Neural cell (in vitro differentiated cells): ENCODE results near the gene SYT6. TPM values are rescaled to one million over a fixed set of nuclear protein-coding genes. Genes with fewer than 3 reads are reported as not detected.

ENCODE experiments used
- H2AFZ ChIP-seq: fragments of 200-600, 300-800 bp; sonication (generic), shearing (Covaris generic); 2 replicates; pipeline ENCODE4 v1.6.0; 2014; ENCODE audit warnings: low read depth, mild to moderate bottlenecking, antibody characterized with exemption, low read length, moderate library complexity
- H3F3A ChIP-seq: fragments of 200-600 bp; shearing (Covaris generic); 2 replicates; pipeline ENCODE4 v1.6.1; 2016; ENCODE audit warnings: mild to moderate bottlenecking, moderate library complexity, mixed read lengths, antibody characterized with exemption, low read length; ENCODE audit not compliant: insufficient read depth, poor library complexity, severe bottlenecking
- H3K27ac ChIP-seq: fragments of 200-600, 300-800 bp; sonication (generic), shearing (Covaris generic); 2 replicates; pipeline ENCODE4 v1.5.1; 2014; ENCODE audit warnings: mild to moderate bottlenecking, low read length, moderate library complexity
- H3K27me3 ChIP-seq: fragments of 300-800, 200-600 bp; sonication (generic), shearing (Covaris generic); 2 replicates; pipeline ENCODE4 v1.6.0; 2014; ENCODE audit warnings: mild to moderate bottlenecking, low read depth, low read length, moderate library complexity; ENCODE audit not compliant: insufficient read depth
- H3K36me3 ChIP-seq: fragments of 300-800, 200-600 bp; sonication (generic), shearing (Covaris generic); 2 replicates; pipeline ENCODE4 v1.5.1; 2014; ENCODE audit warnings: mild to moderate bottlenecking, antibody characterized with exemption, low read length, moderate library complexity; ENCODE audit not compliant: insufficient read depth
- H3K4me2 ChIP-seq: fragments of 300-800, 200-600 bp; sonication (generic), shearing (Covaris generic); 2 replicates; pipeline ENCODE4 v1.6.0; 2014; ENCODE audit warnings: mild to moderate bottlenecking, low read length
- H3K4me3 ChIP-seq: fragments of 300-800, 200-600 bp; sonication (generic), shearing (Covaris generic); 2 replicates; pipeline ENCODE4 v1.5.1; 2014; ENCODE audit warnings: mild to moderate bottlenecking, low read length, moderate library complexity
- H3K79me2 ChIP-seq: fragments of 200-600 bp; shearing (Covaris generic); replicated peaks from 2 replicates; pipeline ENCODE4 v1.6.0; 2014; ENCODE audit warnings: mild to moderate bottlenecking, low read length, moderate library complexity; ENCODE audit not compliant: insufficient read depth
- H3K9ac ChIP-seq: fragments of 300-800, 200-600 bp; sonication (generic), shearing (Covaris generic); 2 replicates; pipeline ENCODE4 v1.6.1; 2016; ENCODE audit warnings: mild to moderate bottlenecking, low read length, mixed read lengths
- H3K9me2 ChIP-seq: fragments of 200-600 bp; shearing (Covaris generic); 2 replicates; pipeline ENCODE4 v1.6.1; 2016; ENCODE audit warnings: mild to moderate bottlenecking, low read length, mixed read lengths; ENCODE audit not compliant: insufficient read depth
- H3K9me3 ChIP-seq: fragments of 200-600, 300-800 bp; sonication (generic), shearing (Covaris generic); 2 replicates; pipeline ENCODE4 v1.6.1; 2016; ENCODE audit warnings: mild to moderate bottlenecking, mixed run types, low read length, moderate library complexity, mixed read lengths
- H4K20me1 ChIP-seq: fragments of 200-600 bp; shearing (Covaris generic); 2 replicates; pipeline ENCODE4 v1.6.1; 2016; ENCODE audit warnings: mild to moderate bottlenecking, mixed run types; ENCODE audit not compliant: insufficient read depth
- EP300 ChIP-seq: fragments of 450-650 bp; conservative IDR thresholded peaks from 2 replicates; pipeline ENCODE4 v1.6.1; 2014; ENCODE audit warnings: antibody characterized with exemption, mild to moderate bottlenecking, moderate library complexity; ENCODE audit not compliant: poor library complexity, severe bottlenecking
- EZH2 ChIP-seq: fragments of 200-600, 300-800 bp; shearing (Covaris generic), sonication (generic); IDR thresholded peaks from 2 replicates; pipeline ENCODE4 v1.6.1; 2014; ENCODE audit warnings: antibody characterized with exemption, low read length, borderline replicate concordance, mild to moderate bottlenecking; ENCODE audit not compliant: insufficient read depth, poor library complexity, severe bottlenecking
- MXI1 ChIP-seq: fragments of 450-650 bp; conservative IDR thresholded peaks from 2 replicates; pipeline ENCODE4 v1.6.1; 2014; ENCODE audit warnings: antibody characterized with exemption, mild to moderate bottlenecking; ENCODE audit not compliant: poor library complexity, severe bottlenecking
- POLR2AphosphoS5 ChIP-seq: IDR thresholded peaks from 2 replicates; pipeline ENCODE4 v1.6.1; 2012
- RAD21 ChIP-seq: fragments of 450-650 bp; conservative IDR thresholded peaks from 2 replicates; pipeline ENCODE4 v1.6.1; 2014; ENCODE audit warnings: antibody characterized with exemption, mild to moderate bottlenecking, moderate library complexity
- SMC3 ChIP-seq: fragments of 450-650 bp; conservative IDR thresholded peaks from 2 replicates; pipeline ENCODE4 v1.6.1; 2014; ENCODE audit warnings: antibody characterized with exemption, mild to moderate bottlenecking, moderate library complexity; ENCODE audit not compliant: poor library complexity
- TAF1 ChIP-seq: IDR thresholded peaks from 2 replicates; pipeline ENCODE4 v1.6.1; 2012; ENCODE audit warnings: low read depth
- polyA plus RNA-seq: library from polyadenylated mRNA; depleted of rRNA; stranded (reverse); fragments of >200 nt; gene quantifications from 2 replicates; pipeline ENCODE4 v1.2.3, GENCODE V29; 2014
- TF ChIP-seq, protein P1 (sequence below): IDR thresholded peaks from 2 replicates; pipeline ENCODE4 v1.6.1; 2012; ENCODE audit warnings: borderline replicate concordance
- TF ChIP-seq, protein P2 (sequence below): fragments of 450-650 bp; IDR thresholded peaks from 2 replicates; pipeline ENCODE4 v1.5.1; 2014; ENCODE audit warnings: antibody characterized with exemption, mild to moderate bottlenecking, moderate library complexity; ENCODE audit not compliant: poor library complexity, severe bottlenecking

Gene SYT6
- polyA plus RNA-seq, 1 donor from 2014 or later: 8.1 TPM

DNA sequence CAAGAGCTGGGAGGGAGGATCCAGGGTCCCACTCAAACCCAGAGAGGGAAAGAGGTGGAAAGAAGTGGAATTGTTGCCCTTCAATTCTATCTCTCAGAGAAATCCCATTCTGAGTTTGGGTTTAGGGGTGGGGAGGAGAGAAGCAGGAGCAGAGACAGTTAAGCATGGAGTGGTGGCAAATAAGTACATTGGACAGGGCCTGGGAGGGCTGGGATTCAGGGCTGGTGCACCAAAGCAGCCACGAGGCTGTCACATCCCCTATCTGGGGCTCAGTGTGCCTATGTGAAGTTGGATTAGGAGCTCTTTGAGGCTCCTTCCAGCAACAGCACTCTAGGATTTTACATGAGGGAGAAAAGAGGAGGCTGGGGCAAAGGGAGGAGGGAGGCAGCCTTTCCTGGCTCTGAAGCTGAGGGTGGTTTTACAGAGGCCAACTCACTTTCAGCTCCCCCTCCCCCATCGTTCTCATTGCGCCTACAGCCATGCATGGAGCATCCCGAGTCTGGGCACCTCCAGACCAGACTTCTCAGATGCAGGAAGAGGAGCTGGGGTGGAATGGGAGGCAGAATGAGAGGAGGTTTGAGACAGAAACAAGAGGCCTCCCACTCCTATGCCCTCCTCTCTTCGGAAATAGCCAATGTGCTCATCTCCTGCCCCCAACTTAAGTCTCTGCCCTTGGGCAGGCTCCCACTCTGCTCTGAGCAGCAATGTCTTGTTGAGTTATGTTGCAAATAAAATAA, 3.0 kb upstream of the SYT6 start:
- Histone ChIP-seq H3K4me2 (no peak overlapping the region), H3K9me3 (no peaks in the 10 kb centered on the region), H3K27ac (no peak overlapping the region), H2AFZ (no peak overlapping the region), H3K79me2 (no peaks in the 10 kb centered on the region), H3K27me3 (peaks cover 26% of the 10 kb centered on the region), H3F3A (peaks cover 5% of the 10 kb centered on the region), H4K20me1 (no peaks in the 10 kb centered on the region), H3K36me3 (no peaks in the 10 kb centered on the region), H3K4me3 (no peak overlapping the region), H3K9me2 (no peaks in the 10 kb centered on the region), H3K9ac (no peak overlapping the region)
- no peak for TF ChIP-seq RAD21
- no peak for TF ChIP-seq SMC3
- TF ChIP-seq MXI1: no peak
- TF ChIP-seq, protein P1, sequence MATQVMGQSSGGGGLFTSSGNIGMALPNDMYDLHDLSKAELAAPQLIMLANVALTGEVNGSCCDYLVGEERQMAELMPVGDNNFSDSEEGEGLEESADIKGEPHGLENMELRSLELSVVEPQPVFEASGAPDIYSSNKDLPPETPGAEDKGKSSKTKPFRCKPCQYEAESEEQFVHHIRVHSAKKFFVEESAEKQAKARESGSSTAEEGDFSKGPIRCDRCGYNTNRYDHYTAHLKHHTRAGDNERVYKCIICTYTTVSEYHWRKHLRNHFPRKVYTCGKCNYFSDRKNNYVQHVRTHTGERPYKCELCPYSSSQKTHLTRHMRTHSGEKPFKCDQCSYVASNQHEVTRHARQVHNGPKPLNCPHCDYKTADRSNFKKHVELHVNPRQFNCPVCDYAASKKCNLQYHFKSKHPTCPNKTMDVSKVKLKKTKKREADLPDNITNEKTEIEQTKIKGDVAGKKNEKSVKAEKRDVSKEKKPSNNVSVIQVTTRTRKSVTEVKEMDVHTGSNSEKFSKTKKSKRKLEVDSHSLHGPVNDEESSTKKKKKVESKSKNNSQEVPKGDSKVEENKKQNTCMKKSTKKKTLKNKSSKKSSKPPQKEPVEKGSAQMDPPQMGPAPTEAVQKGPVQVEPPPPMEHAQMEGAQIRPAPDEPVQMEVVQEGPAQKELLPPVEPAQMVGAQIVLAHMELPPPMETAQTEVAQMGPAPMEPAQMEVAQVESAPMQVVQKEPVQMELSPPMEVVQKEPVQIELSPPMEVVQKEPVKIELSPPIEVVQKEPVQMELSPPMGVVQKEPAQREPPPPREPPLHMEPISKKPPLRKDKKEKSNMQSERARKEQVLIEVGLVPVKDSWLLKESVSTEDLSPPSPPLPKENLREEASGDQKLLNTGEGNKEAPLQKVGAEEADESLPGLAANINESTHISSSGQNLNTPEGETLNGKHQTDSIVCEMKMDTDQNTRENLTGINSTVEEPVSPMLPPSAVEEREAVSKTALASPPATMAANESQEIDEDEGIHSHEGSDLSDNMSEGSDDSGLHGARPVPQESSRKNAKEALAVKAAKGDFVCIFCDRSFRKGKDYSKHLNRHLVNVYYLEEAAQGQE: no peak
- TF ChIP-seq POLR2AphosphoS5: no peak
- TF ChIP-seq EP300: no peak
- TF ChIP-seq, protein P2, sequence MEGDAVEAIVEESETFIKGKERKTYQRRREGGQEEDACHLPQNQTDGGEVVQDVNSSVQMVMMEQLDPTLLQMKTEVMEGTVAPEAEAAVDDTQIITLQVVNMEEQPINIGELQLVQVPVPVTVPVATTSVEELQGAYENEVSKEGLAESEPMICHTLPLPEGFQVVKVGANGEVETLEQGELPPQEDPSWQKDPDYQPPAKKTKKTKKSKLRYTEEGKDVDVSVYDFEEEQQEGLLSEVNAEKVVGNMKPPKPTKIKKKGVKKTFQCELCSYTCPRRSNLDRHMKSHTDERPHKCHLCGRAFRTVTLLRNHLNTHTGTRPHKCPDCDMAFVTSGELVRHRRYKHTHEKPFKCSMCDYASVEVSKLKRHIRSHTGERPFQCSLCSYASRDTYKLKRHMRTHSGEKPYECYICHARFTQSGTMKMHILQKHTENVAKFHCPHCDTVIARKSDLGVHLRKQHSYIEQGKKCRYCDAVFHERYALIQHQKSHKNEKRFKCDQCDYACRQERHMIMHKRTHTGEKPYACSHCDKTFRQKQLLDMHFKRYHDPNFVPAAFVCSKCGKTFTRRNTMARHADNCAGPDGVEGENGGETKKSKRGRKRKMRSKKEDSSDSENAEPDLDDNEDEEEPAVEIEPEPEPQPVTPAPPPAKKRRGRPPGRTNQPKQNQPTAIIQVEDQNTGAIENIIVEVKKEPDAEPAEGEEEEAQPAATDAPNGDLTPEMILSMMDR: no peak
- TF ChIP-seq EZH2: no peak
- no peak for TF ChIP-seq TAF1

DNA sequence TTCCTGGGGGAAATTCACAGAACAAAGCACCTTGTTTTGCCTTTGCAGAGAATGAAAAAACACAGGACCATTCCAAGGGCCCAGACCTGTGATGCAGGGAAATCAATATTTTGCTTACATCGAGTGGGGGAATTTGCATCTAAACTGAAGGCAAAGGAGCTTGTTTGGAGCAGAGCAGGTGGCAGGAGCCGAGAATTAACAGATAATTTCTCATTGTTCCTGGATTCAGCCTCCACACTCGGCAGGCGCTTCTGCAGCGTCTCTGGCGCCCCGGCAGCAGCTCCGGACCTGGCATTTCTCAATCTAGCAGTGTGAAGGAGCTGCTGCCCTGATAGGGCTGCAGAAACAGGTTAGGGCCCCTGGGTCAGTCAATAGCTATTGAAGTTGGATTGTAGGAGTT, 2.0 kb upstream of the SYT6 start:
- H3K9me3 ChIP-seq: no peaks in the 10 kb centered on the region
- no peaks in the 10 kb centered on the region for H4K20me1 ChIP-seq
- TF ChIP-seq, protein P2: no peak
- no peak for TF ChIP-seq SMC3
- no peak overlapping the region for H3K9ac ChIP-seq
- no peaks in the 10 kb centered on the region for H3K79me2 ChIP-seq
- peaks cover 5% of the 10 kb centered on the region for H3F3A ChIP-seq
- peaks cover 36% of the 10 kb centered on the region for H3K27me3 ChIP-seq
- H3K9me2 ChIP-seq: no peaks in the 10 kb centered on the region
- no peaks in the 10 kb centered on the region for H3K36me3 ChIP-seq
- no peak overlapping the region for H2AFZ ChIP-seq
- H3K4me2 ChIP-seq: no peak overlapping the region
- no peak overlapping the region for H3K27ac ChIP-seq
- no peak overlapping the region for H3K4me3 ChIP-seq
